ENCODE data around the gene MAP4K4. TPM values are rescaled to one million over a fixed set of nuclear protein-coding genes. Genes with fewer than 3 reads are reported as not detected.

Gene MAP4K4
- total RNA-seq, 2 donors from 2014 or later, result 26.8 to 30.7 TPM

- Histone ChIP-seq H3K9ac (ENCODE audit: low read depth in 2 of 2, low read length in 2 of 2) (no peak overlapping the region), H3K36me3 (no peaks in the 10 kb centered on the region), H3K4me1 (no peaks in the 10 kb centered on the region), H3K27me3 (no peaks in the 10 kb centered on the region), H3K4me3 (no peak overlapping the region), H3K9me3 (no peaks in the 10 kb centered on the region), H3K27ac (no peak overlapping the region)
- no peak for TF ChIP-seq CTCF (IDR thresholded peaks at IDR 0.05)
- no peak for DNase-seq
- intact Hi-C loops (cut with DNase I), result no loop called here
Observed at GRCh38 chr2:101837354-101837753, 139.8 kb downstream of the MAP4K4 start.

GRCh38 chr2:101841679-101842327, 144.3 kb downstream of the MAP4K4 start:
- intact Hi-C loops (cut with DNase I), result no loop called here
- no peaks in the 10 kb centered on the region for H3K36me3 ChIP-seq
- H3K9ac ChIP-seq (ENCODE audit: low read depth in 2 of 2, low read length in 2 of 2), result no peak overlapping the region
- H3K9me3 ChIP-seq, result no peaks in the 10 kb centered on the region
- no peaks in the 10 kb centered on the region for H3K27me3 ChIP-seq
- DNase-seq, result no peak
- no peak for TF ChIP-seq CTCF (IDR thresholded peaks at IDR 0.05)
- no peak overlapping the region for H3K4me3 ChIP-seq
- no peaks in the 10 kb centered on the region for H3K4me1 ChIP-seq
- no peak overlapping the region for H3K27ac ChIP-seq

GRCh38 chr2:101842471-101842870, 145.0 kb downstream of the MAP4K4 start:
- Histone ChIP-seq H3K4me3 (no peak overlapping the region), H3K9ac (ENCODE audit: low read depth in 2 of 2, low read length in 2 of 2) (no peak overlapping the region), H3K27ac (no peak overlapping the region), H3K27me3 (no peaks in the 10 kb centered on the region), H3K36me3 (no peaks in the 10 kb centered on the region), H3K9me3 (no peaks in the 10 kb centered on the region), H3K4me1 (no peaks in the 10 kb centered on the region)
- TF ChIP-seq CTCF (IDR thresholded peaks at IDR 0.05), result no peak
- DNase-seq, result no peak
- intact Hi-C loops (cut with DNase I), result no loop called here

GRCh38 chr2:101843048-101843447, 145.5 kb downstream of the MAP4K4 start:
- DNase-seq, result no peak
- Histone ChIP-seq H3K9ac (ENCODE audit: low read depth in 2 of 2, low read length in 2 of 2) (no peak overlapping the region), H3K4me3 (no peak overlapping the region), H3K4me1 (no peaks in the 10 kb centered on the region), H3K27ac (no peak overlapping the region), H3K36me3 (no peaks in the 10 kb centered on the region), H3K9me3 (no peaks in the 10 kb centered on the region), H3K27me3 (no peaks in the 10 kb centered on the region)
- no peak for TF ChIP-seq CTCF (IDR thresholded peaks at IDR 0.05)
- intact Hi-C loops (cut with DNase I), result no loop called here

- H3K27ac ChIP-seq, result no peak overlapping the region
Observed at GRCh38 chr2:101843471-101843870, 146.0 kb downstream of the MAP4K4 start.

More at GRCh38 chr2:101843471-101843870, 146.0 kb downstream of the MAP4K4 start:
- intact Hi-C loops (cut with DNase I), result no loop called here
- no peaks in the 10 kb centered on the region for H3K4me1 ChIP-seq
- no peak overlapping the region for H3K9ac ChIP-seq (ENCODE audit: low read depth in 2 of 2, low read length in 2 of 2)
- no peaks in the 10 kb centered on the region for H3K9me3 ChIP-seq
- DNase-seq, result no peak
- no peaks in the 10 kb centered on the region for H3K36me3 ChIP-seq
- no peak overlapping the region for H3K4me3 ChIP-seq
- no peaks in the 10 kb centered on the region for H3K27me3 ChIP-seq
- no peak for TF ChIP-seq CTCF (IDR thresholded peaks at IDR 0.05)
